ENCODE measurements around the gene IL31. TPM values are rescaled to one million over a fixed set of nuclear protein-coding genes. Genes with fewer than 3 reads are reported as not detected.

Gene IL31
- polyA plus RNA-seq (2013, experiment 1 of 2) = not detected
- polyA plus RNA-seq (2013, experiment 2 of 2) = not detected

GRCh38 chr12:122174155-122174845 is at the start of gene IL31:
Gene IL31 (minus strand): TSS chr12:122174221. CDS start chr12:122174172, 49 bp downstream.
- no peak within 1 kb of the TSS for H3K4me2 ChIP-seq (ENCODE audit: low read length)
- H3K79me2 ChIP-seq (ENCODE audit: control insufficient read depth, insufficient read depth, low read length) = no peaks in the 10 kb centered on the region
- no peaks in the 10 kb centered on the region for H3K4me1 ChIP-seq (ENCODE audit: control insufficient read depth, low read depth, low read length)
- H3K79me1 ChIP-seq (ENCODE audit: low read length) = no peaks in the 10 kb centered on the region
- H3K36me3 ChIP-seq (ENCODE audit: control insufficient read depth, insufficient read depth, low read length) = no peaks in the 10 kb centered on the region
- H3K27ac ChIP-seq (ENCODE audit: low read depth, low read length) = no peak within 1 kb of the TSS
- no peak within 1 kb of the TSS for H3K9ac ChIP-seq (ENCODE audit: low read length)
- no peak for DNase-seq
- no peak within 1 kb of the TSS for H3K56ac ChIP-seq (ENCODE audit: low read length)
- no peak within 1 kb of the TSS for H2BK15ac ChIP-seq (replicated peaks; ENCODE audit: low read depth)
- H3K18ac ChIP-seq (ENCODE audit: low read length) = no peak within 1 kb of the TSS
- no peak within 1 kb of the TSS for H3K4me3 ChIP-seq (ENCODE audit: low read length)
- no peak within 1 kb of the TSS for H3K23ac ChIP-seq (ENCODE audit: low read length)
- no peak within 1 kb of the TSS for H2AK5ac ChIP-seq (ENCODE audit: low read length)
- H2BK5ac ChIP-seq (ENCODE audit: low read length) = no peak within 1 kb of the TSS
- H2BK120ac ChIP-seq (ENCODE audit: low read depth, low read length) = no peak within 1 kb of the TSS
- H3K27me3 ChIP-seq (ENCODE audit: insufficient read depth, low read length, poor library complexity) = no peaks in the 10 kb centered on the region
- no peak within 1 kb of the TSS for H3K4ac ChIP-seq (ENCODE audit: low read depth, low read length)
- no peak within 1 kb of the TSS for H4K5ac ChIP-seq (ENCODE audit: low read length)
- H4K8ac ChIP-seq (ENCODE audit: low read depth, low read length) = no peak within 1 kb of the TSS
- no CpG with 5 or more reads among the region's 17 CpGs for WGBS (ENCODE audit: extremely low coverage, insufficient coverage, low lambda C conversion rate)

GRCh38 chr12:122216445-122216844 is 42.4 kb upstream of the IL31 start:
- no peak overlapping the region for H3K56ac ChIP-seq (ENCODE audit: low read length)
- H2BK5ac ChIP-seq (ENCODE audit: low read length) = no peak overlapping the region
- H3K27me3 ChIP-seq (ENCODE audit: insufficient read depth, low read length, poor library complexity) = no peaks in the 10 kb centered on the region
- H3K4me2 ChIP-seq (ENCODE audit: low read length) = no peak overlapping the region
- H3K36me3 ChIP-seq (ENCODE audit: control insufficient read depth, insufficient read depth, low read length) = peaks cover 3% of the 10 kb centered on the region
- no peak overlapping the region for H3K18ac ChIP-seq (ENCODE audit: low read length)
- no peak overlapping the region for H3K4me3 ChIP-seq (ENCODE audit: low read length)
- peaks cover 4% of the 10 kb centered on the region for H3K79me2 ChIP-seq (ENCODE audit: control insufficient read depth, insufficient read depth, low read length)
- no peak overlapping the region for H3K23ac ChIP-seq (ENCODE audit: low read length)
- H2BK15ac ChIP-seq (replicated peaks; ENCODE audit: low read depth) = no peak overlapping the region
- no peak overlapping the region for H2AK5ac ChIP-seq (ENCODE audit: low read length)
- H2BK120ac ChIP-seq (ENCODE audit: low read depth, low read length) = no peak overlapping the region
- H3K4ac ChIP-seq (ENCODE audit: low read depth, low read length) = no peak overlapping the region
- WGBS (ENCODE audit: extremely low coverage, insufficient coverage, low lambda C conversion rate) = no CpG with 5 or more reads among the region's 1 CpG
- no peaks in the 10 kb centered on the region for H3K4me1 ChIP-seq (ENCODE audit: control insufficient read depth, low read depth, low read length)
- no peak overlapping the region for H4K8ac ChIP-seq (ENCODE audit: low read depth, low read length)
- no peak overlapping the region for H4K5ac ChIP-seq (ENCODE audit: low read length)
- no peak overlapping the region for H3K27ac ChIP-seq (ENCODE audit: low read depth, low read length)
- H3K9ac ChIP-seq (ENCODE audit: low read length) = no peak overlapping the region
- DNase-seq = no peak
- H3K79me1 ChIP-seq (ENCODE audit: low read length) = peaks cover 2% of the 10 kb centered on the region

GRCh38 chr12:122215771-122216170 is 41.8 kb upstream of the IL31 start:
- Histone ChIP-seq H2AK5ac (ENCODE audit: low read length) (no peak overlapping the region), H3K23ac (ENCODE audit: low read length) (no peak overlapping the region), H2BK120ac (ENCODE audit: low read depth, low read length) (no peak overlapping the region), H3K36me3 (ENCODE audit: control insufficient read depth, insufficient read depth, low read length) (peaks cover 3% of the 10 kb centered on the region), H4K8ac (ENCODE audit: low read depth, low read length) (no peak overlapping the region), H3K4me1 (ENCODE audit: control insufficient read depth, low read depth, low read length) (no peaks in the 10 kb centered on the region), H3K4me3 (ENCODE audit: low read length) (no peak overlapping the region), H2BK5ac (ENCODE audit: low read length) (no peak overlapping the region), H4K5ac (ENCODE audit: low read length) (no peak overlapping the region), H3K4ac (ENCODE audit: low read depth, low read length) (no peak overlapping the region), H3K18ac (ENCODE audit: low read length) (no peak overlapping the region), H3K79me1 (ENCODE audit: low read length) (no peaks in the 10 kb centered on the region), H3K79me2 (ENCODE audit: control insufficient read depth, insufficient read depth, low read length) (no peaks in the 10 kb centered on the region), H3K4me2 (ENCODE audit: low read length) (no peak overlapping the region), H3K27ac (ENCODE audit: low read depth, low read length) (no peak overlapping the region), H2BK15ac (replicated peaks; ENCODE audit: low read depth) (no peak overlapping the region), H3K9ac (ENCODE audit: low read length) (no peak overlapping the region), H3K56ac (ENCODE audit: low read length) (no peak overlapping the region), H3K27me3 (ENCODE audit: insufficient read depth, low read length, poor library complexity) (no peaks in the 10 kb centered on the region)
- no CpG with 5 or more reads among the region's 5 CpGs for whole genome bisulfite sequencing (ENCODE audit: extremely low coverage, insufficient coverage, low lambda C conversion rate)
- DNase-seq = no peak

- H3K79me2 ChIP-seq (ENCODE audit: control insufficient read depth, insufficient read depth, low read length) = no peaks in the 10 kb centered on the region
- H3K9ac ChIP-seq (ENCODE audit: low read length) = no peak overlapping the region
- H3K79me1 ChIP-seq (ENCODE audit: low read length) = no peaks in the 10 kb centered on the region
- H4K8ac ChIP-seq (ENCODE audit: low read depth, low read length) = no peak overlapping the region
- H3K36me3 ChIP-seq (ENCODE audit: control insufficient read depth, insufficient read depth, low read length) = peaks cover 6% of the 10 kb centered on the region
- no peak overlapping the region for H2BK120ac ChIP-seq (ENCODE audit: low read depth, low read length)
- H3K27ac ChIP-seq (ENCODE audit: low read depth, low read length) = no peak overlapping the region
- H3K4me1 ChIP-seq (ENCODE audit: control insufficient read depth, low read depth, low read length) = no peaks in the 10 kb centered on the region
- no CpG with 5 or more reads among the region's 18 CpGs for WGBS (ENCODE audit: extremely low coverage, insufficient coverage, low lambda C conversion rate)
- H3K4me3 ChIP-seq (ENCODE audit: low read length) = no peak overlapping the region
- no peak overlapping the region for H2BK15ac ChIP-seq (replicated peaks; ENCODE audit: low read depth)
- H2AK5ac ChIP-seq (ENCODE audit: low read length) = no peak overlapping the region
- no peak overlapping the region for H3K4me2 ChIP-seq (ENCODE audit: low read length)
- no peak overlapping the region for H2BK5ac ChIP-seq (ENCODE audit: low read length)
- no peak overlapping the region for H3K4ac ChIP-seq (ENCODE audit: low read depth, low read length)
- no peak overlapping the region for H3K56ac ChIP-seq (ENCODE audit: low read length)
- H3K23ac ChIP-seq (ENCODE audit: low read length) = no peak overlapping the region
- peaks cover 3% of the 10 kb centered on the region for H3K27me3 ChIP-seq (ENCODE audit: insufficient read depth, low read length, poor library complexity)
- DNase-seq = no peak
- H3K18ac ChIP-seq (ENCODE audit: low read length) = no peak overlapping the region
- H4K5ac ChIP-seq (ENCODE audit: low read length) = no peak overlapping the region
Measured at GRCh38 chr12:122208073-122208820, 34.2 kb upstream of the IL31 start.

- H3K27me3 ChIP-seq (ENCODE audit: insufficient read depth, low read length, poor library complexity) = peaks cover 3% of the 10 kb centered on the region
- no peak overlapping the region for H2AK5ac ChIP-seq (ENCODE audit: low read length)
- no peak overlapping the region for H3K23ac ChIP-seq (ENCODE audit: low read length)
- H3K56ac ChIP-seq (ENCODE audit: low read length) = no peak overlapping the region
- H2BK15ac ChIP-seq (replicated peaks; ENCODE audit: low read depth) = no peak overlapping the region
- peaks cover 5% of the 10 kb centered on the region for H3K36me3 ChIP-seq (ENCODE audit: control insufficient read depth, insufficient read depth, low read length)
- no peak overlapping the region for H3K9ac ChIP-seq (ENCODE audit: low read length)
- no peak overlapping the region for H3K4me3 ChIP-seq (ENCODE audit: low read length)
- no peak for DNase-seq
- H3K79me2 ChIP-seq (ENCODE audit: control insufficient read depth, insufficient read depth, low read length) = no peaks in the 10 kb centered on the region
- H3K4me1 ChIP-seq (ENCODE audit: control insufficient read depth, low read depth, low read length) = no peaks in the 10 kb centered on the region
- H4K8ac ChIP-seq (ENCODE audit: low read depth, low read length) = no peak overlapping the region
- no peak overlapping the region for H2BK5ac ChIP-seq (ENCODE audit: low read length)
- H3K4me2 ChIP-seq (ENCODE audit: low read length) = no peak overlapping the region
- no peak overlapping the region for H4K5ac ChIP-seq (ENCODE audit: low read length)
- no peak overlapping the region for H3K27ac ChIP-seq (ENCODE audit: low read depth, low read length)
- no peaks in the 10 kb centered on the region for H3K79me1 ChIP-seq (ENCODE audit: low read length)
- no peak overlapping the region for H2BK120ac ChIP-seq (ENCODE audit: low read depth, low read length)
- H3K18ac ChIP-seq (ENCODE audit: low read length) = no peak overlapping the region
- H3K4ac ChIP-seq (ENCODE audit: low read depth, low read length) = no peak overlapping the region
- no CpG with 5 or more reads among the region's 8 CpGs for WGBS (ENCODE audit: extremely low coverage, insufficient coverage, low lambda C conversion rate)
Measured at GRCh38 chr12:122207391-122207790, 33.4 kb upstream of the IL31 start.

All from mesendoderm (in vitro differentiated cells).